Measurements from ENCODE around the gene TMED10.

TMED10 gene

GRCh38 chr14:75176142-75176820 lies at the start of gene TMED10:
Gene TMED10 (minus strand): TSS chr14:75176612. CDS start chr14:75176579, 33 bp downstream.
- DNase-seq (ENCODE audit: low read depth), result peak; percentile 86

GRCh38 chr14:75224561-75224960 lies 48.1 kb upstream of the TMED10 start:
- peak; percentile 36 for DNase-seq (ENCODE audit: low read depth)

GRCh38 chr14:75223664-75224154 lies 47.3 kb upstream of the TMED10 start:
- DNase-seq (ENCODE audit: low read depth), result peak; percentile 80

DNA sequence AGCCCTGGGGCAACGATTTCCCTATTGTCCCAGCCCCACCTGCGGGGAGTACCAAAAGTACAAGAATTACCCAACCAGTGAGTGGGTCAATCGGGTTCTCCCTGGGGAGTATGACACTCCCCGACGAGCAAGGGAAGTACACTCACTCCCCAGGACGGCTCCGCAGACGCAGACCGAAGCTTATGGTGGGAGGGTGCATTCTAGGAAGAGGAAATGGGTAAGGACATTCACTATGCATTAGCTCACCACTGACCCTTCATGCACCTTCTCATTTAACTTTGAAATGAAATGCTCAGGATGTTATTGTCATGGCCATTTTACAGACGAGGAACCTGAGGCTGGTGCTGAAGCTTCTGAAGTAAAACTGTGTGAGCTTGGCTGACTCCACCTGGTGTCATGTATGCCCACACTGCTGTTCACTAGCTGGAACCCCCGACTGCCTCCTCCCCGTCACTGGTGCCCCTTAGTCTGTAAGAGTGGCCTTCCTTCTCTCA lies 45.8 kb upstream of the TMED10 start:
- DNase-seq (ENCODE audit: low read depth), result peak; percentile 89

DNA sequence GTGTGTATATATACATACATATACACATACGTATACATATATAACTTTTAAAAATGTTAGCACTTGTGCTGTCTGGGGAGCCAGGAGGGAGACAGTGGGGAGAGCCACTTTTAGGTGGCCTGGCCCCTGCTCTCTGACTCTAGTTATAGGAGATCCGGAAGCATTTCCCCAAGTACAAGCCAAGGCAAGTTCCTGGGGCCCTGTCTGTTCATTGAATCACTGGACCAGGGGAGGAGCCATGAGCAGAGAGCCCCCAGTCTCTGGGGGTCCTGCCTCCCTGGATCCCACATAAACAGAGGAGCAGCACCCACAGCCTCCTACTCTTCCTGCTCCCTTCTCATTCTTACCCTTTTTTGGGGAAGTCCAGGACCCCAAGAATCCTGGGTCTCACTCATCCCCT lies 45.4 kb upstream of the TMED10 start:
- no peak for DNase-seq (ENCODE audit: low read depth)

DNA sequence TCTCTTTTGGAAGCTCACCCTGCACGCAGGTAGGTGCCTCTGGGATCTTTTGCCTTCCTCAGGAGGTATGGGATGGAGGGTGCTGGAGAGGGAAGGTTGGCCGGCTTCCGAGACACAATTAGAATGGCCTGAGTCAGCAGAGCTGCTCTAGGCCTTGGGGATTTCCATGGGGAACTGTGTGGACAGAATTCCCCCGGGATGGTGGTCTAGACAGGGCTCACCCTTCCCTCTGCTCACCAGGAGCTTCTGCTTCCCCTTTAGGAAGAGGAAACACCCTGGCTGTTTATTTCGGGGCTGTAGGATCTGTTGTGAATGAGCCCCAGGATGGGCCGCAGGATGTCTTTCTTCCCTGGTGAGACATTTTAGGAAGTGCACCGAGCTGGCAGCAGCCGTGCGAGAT lies 43.7 kb upstream of the TMED10 start:
- no peak for DNase-seq (ENCODE audit: low read depth)

DNA sequence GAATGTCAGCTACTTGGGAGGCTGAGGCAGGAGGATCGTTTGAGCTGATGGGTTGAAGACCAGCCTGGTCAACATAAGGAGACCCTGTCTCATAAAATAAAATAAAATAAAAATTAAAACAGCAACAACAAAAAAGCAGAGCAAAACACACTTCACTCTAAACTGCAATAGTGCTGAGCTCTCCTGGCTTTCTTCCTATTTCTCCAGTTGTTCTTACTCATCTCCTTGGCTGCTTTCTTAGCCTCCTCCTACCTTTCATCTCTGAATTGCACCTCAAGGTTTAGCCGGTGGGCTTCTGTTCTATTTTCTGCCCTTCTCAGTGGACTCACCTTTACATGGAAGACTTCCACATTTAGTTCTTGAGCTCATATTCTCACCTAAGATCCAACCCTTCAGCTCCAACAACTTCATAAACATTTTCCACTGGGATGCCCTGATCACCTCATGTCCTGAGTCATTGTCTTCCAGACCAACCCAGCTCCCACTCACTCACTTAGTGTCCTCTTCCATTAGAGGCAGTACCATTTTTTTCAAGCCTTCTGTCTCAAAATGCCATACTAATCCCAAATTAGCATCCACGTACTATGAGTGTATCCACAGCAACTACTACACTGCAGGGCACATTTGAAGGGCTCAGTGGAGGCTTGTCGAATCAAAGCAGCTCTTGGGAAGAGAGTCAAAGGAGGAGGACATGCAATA lies 41.2 kb upstream of the TMED10 start:
- DNase-seq (ENCODE audit: low read depth), result no peak

DNA sequence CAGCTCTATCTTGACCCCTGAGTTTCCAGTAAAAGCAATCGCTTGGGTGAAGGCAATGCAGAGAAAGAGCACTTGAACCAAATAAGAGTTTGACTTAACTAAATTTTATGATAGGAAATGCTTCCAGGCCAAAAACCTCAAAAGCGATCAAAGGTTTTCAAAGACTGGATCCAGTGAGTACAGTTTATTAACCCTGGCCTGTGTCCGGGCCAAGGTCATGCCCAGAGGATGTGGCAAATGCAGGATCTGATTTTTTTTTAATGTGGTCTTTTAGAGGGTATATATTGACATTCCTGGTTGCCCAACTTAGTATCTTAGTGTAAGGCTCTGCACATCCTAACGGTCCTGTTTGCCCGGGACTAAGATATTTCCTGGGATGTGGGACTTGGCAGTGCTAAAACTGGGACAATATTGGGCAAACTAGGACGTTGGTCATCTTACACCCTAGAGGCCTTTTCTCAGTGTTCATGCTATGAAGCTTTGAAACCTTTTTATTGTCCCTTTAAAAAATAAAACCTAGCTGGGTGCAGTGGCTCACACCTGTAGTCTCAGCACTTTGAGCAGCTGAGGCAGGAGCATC lies 40.1 kb upstream of the TMED10 start:
- no peak for DNase-seq (ENCODE audit: low read depth)

GRCh38 chr14:75215520-75215919 lies 39.1 kb upstream of the TMED10 start:
- DNase-seq (ENCODE audit: low read depth), result no peak

DNA sequence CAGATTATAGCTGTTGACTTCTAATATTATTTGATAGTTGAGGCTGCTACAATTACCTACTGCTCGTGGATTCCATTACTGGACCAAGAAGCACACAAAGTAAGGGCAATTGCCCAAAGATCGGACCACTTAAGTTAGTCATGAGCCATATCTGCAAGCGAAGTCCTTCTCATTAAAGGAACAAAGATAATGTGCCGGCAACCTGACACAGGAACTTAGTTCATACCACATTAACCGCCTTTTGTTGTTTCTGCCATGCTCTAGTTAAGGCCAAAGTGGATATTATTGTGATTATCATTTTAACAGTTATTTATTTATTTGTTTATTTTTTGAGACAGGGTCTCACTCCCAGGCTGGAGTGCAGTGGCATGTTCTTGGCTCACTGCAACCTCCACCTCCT lies 38.1 kb upstream of the TMED10 start:
- no peak for DNase-seq (ENCODE audit: low read depth)

- DNase-seq (ENCODE audit: low read depth), result no peak
Measured at GRCh38 chr14:75213172-75213571, 36.8 kb upstream of the TMED10 start.

DNA sequence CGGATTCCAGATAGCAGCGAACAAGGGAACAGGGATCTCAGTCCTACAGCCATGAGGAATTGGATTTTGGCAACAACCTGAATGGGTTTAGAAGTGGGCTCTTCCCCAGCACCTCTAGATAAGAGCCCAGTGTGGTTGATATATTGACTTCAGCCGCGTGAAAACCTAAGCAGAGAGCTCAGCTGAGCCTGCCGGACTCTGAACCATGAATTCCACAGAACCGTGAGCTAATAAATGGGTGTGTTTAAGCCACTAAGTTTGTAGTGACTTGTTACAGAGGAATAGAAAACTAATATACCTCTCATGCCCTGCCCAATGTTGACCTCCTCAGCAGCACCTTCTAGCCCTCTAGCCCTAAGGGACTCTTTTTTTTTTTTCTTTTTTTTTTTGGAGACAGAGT lies 32.4 kb upstream of the TMED10 start:
- DNase-seq (ENCODE audit: low read depth), result no peak

- DNase-seq (ENCODE audit: low read depth), result no peak
Measured at GRCh38 chr14:75206190-75206589, 29.8 kb upstream of the TMED10 start.

GRCh38 chr14:75205591-75205990 lies 29.2 kb upstream of the TMED10 start:
- peak; percentile 42 for DNase-seq (ENCODE audit: low read depth)

DNA sequence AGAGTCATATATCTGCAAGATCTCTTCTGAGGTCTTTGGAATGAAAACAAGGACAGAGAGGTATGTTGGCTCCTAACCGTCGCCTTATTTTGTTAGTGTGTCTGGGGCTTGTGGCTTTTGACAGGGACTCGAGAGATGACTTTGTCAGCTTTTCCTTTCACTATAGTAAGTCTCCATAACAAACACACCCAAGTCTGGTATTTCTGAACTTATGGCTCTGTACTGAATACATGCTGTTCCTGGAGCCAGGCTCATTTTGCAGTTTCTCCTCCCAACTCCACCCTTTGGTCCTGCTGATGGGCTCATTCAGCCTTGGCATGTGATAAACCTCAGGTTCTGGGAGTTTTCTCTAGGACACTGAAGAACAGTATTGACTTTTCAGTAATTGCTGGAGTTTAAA lies 27.7 kb upstream of the TMED10 start:
- DNase-seq (ENCODE audit: low read depth), result no peak

GRCh38 chr14:75202657-75203056 lies 26.2 kb upstream of the TMED10 start:
- no peak for DNase-seq (ENCODE audit: low read depth)

DNA sequence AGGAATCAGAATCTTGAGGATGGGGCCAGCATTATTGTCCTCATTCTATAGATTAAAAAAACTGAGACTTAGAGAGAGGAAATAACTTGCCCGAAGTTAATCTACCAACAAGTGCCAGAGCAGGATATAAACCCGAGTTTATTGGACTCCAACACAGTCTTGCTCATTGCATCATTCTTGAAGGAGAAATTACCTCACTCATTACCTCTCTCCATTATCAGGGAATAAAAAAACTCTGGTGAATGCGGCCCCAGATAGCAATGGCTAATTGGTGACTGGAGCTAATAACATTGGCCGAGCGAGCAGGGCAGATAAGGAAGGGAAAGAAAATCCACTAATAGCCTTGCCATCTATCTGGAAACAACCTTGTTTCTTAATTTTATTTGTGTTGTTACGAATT lies 24.7 kb upstream of the TMED10 start:
- DNase-seq (ENCODE audit: low read depth), result no peak

GRCh38 chr14:75200451-75200850 lies 24.0 kb upstream of the TMED10 start:
- no peak for DNase-seq (ENCODE audit: low read depth)

DNA sequence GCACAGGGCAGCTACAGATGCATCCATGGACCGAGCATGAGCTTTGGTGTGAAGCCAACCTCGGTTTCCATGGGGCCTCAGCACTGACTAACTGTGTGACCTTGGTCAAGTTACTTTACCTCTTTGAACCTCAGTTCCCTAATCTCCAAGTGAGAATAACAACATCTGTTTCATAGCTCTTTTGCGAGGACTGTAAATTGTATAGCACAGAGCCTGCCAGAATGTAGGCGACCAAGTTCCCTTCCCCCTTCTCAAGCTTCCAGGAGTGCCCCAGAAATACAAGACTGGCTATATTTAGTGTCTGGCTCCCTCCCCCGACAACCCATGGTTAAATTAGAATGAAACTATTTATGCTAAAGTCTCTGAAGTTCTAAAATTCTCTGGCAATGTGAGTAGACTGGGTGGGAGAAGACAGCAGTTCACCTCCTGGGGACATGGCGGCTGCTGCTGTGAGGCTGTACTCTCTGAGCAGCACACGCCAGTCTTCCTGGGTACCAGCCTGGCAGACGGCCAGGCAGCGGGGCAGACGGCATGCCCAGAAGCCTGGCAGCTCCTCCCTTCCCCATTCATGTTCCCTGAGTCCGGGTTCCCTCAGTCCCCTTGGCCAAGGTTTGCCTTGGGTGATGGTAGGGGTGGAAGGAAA lies 22.0 kb upstream of the TMED10 start:
- no peak for DNase-seq (ENCODE audit: low read depth)

DNA sequence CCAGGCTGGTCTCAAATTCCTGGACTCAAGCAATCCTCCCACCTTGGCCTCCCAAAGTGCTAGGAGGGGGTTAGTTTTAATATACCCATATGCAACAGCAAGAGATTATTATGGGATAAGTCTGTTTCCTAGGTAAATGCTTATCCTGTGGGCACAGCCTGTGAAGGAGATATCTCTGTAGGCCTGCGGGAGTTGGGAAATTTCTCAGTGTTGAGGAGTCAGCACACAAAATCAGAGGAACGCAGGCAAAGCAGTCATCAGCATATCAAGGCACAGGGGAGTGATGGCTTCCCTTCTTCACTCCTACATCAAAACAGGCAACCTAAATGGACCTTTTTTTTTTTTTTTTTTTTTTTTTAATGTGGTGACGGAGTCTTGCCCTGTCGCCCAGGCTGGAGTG lies 20.9 kb upstream of the TMED10 start:
- peak; percentile 86 for DNase-seq (ENCODE audit: low read depth)

DNA sequence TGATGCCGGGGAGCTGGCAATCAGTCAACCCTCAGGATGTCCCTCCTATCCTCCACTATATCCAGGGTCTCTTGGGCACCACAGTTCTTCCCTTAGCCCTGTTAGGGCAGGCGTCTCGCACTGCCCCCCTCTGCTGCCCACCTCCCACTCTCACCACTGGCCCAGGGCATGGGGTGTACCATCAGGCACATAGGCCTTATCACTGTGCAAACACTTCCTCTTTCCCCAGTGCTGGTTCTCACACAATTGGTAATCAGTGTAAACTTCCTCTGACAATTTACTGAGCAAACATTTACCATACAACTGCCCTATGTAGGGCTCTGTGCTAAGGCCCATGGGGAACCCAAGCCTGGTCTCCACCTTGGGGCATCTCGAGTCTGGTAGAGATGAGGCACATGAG lies 20.1 kb upstream of the TMED10 start:
- no peak for DNase-seq (ENCODE audit: low read depth)

DNA sequence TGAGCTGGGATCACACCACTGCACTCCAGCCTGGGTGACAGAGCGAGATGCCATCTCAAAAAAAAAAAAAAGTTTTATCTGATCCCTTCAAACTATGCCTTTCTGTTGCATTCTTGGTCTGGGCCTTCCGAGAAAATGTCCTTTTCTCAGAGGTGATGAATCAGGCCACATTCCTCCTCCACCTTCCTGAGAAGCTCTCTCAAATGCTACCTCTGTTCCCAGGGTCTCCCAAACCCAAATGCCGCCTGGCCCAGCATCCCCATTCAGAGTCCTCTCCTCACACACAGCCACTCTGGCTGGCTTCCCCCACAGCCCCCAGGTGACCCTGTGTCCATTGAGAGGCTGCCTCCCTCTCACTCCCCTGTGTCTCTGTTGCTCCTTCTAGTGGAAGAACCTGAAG lies 19.7 kb upstream of the TMED10 start:
- DNase-seq (ENCODE audit: low read depth), result no peak

DNA sequence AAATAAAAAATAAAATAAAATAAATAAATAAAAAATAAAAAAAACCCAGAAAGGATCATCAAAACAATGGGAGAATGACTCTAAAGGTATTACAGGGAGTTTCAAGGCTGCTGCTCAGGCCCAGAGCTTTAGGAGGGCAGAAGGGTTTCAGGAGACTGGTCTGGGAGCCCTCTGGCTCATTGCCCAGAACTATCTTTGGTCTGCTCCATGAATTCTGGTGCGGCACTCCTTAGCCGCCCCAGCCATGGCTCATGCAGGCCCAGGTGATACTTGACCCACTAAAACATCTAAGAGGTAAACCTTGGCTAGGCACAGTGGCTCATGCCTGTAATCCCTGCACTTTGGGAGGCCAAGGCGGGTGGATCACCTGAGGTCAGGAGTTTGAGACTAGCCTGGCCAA lies 14.7 kb upstream of the TMED10 start:
- no peak for DNase-seq (ENCODE audit: low read depth)

Measured in amniotic epithelial cell (primary cell).